ENCODE data around the gene TECPR2. TPM values are rescaled to one million over a fixed set of nuclear protein-coding genes. Genes with fewer than 3 reads are reported as not detected.
A peak's percentile ranks its signal among the peaks of the same experiment; 100 is the strongest.

The TECPR2 gene
- total RNA-seq (ENCODE audit: unreplicated experiment), result 24.5 TPM
- long read RNA-seq, partial matches to known transcripts, result 1 of 2 reads
- long read RNA-seq, other reads (novel, unspliced or antisense), result 1 of 2 reads

- no peaks in the 10 kb centered on the region for H3K27me3 Mint-ChIP-seq (ENCODE audit: unreplicated experiment)
- no peaks in the 10 kb centered on the region for H3K36me3 Mint-ChIP-seq (ENCODE audit: unreplicated experiment)
- peak within 1 kb of the TSS; percentile 93 for H3K4me3 Mint-ChIP-seq (ENCODE audit: unreplicated experiment)
- peak; percentile 98 for DNase-seq
- H3K9me3 Mint-ChIP-seq (ENCODE audit: unreplicated experiment), result peaks cover 6% of the 10 kb centered on the region
- H3K27ac Mint-ChIP-seq (ENCODE audit: unreplicated experiment), result peak within 1 kb of the TSS; percentile 94
- H3K4me1 Mint-ChIP-seq (ENCODE audit: low read depth, unreplicated experiment), result peaks cover 10% of the 10 kb centered on the region
- TF ChIP-seq CTCF (IDR thresholded peaks at IDR 0.05; ENCODE audit: partially characterized antibody, unreplicated experiment), result no peak
Measured at GRCh38 chr14:102362545-102363181, at the start of gene TECPR2, which contains the start of gene CINP. Gene TECPR2 (plus strand): TSS chr14:102362941. CDS start chr14:102376722, 13,781 bp downstream. Gene CINP (minus strand): TSS chr14:102362890. CDS start chr14:102362851, 39 bp downstream.

- H3K4me3 Mint-ChIP-seq (ENCODE audit: unreplicated experiment), result peak overlapping the region; percentile 89
- peaks cover 27% of the 10 kb centered on the region for H3K9me3 Mint-ChIP-seq (ENCODE audit: unreplicated experiment)
- H3K27me3 Mint-ChIP-seq (ENCODE audit: unreplicated experiment), result peaks cover 35% of the 10 kb centered on the region
- TF ChIP-seq CTCF (IDR thresholded peaks at IDR 0.05; ENCODE audit: partially characterized antibody, unreplicated experiment), result peak; percentile 97
- peaks cover 11% of the 10 kb centered on the region for H3K4me1 Mint-ChIP-seq (ENCODE audit: low read depth, unreplicated experiment)
- no peaks in the 10 kb centered on the region for H3K36me3 Mint-ChIP-seq (ENCODE audit: unreplicated experiment)
- peak; percentile 86 for DNase-seq
- peak overlapping the region; percentile 33 for H3K27ac Mint-ChIP-seq (ENCODE audit: unreplicated experiment)
Measured at GRCh38 chr14:102314242-102315011, 48.3 kb upstream of the TECPR2 start.

- Mint-ChIP-seq H3K27ac (ENCODE audit: unreplicated experiment) (no peak overlapping the region), H3K4me1 (ENCODE audit: low read depth, unreplicated experiment) (peaks cover 11% of the 10 kb centered on the region), H3K36me3 (ENCODE audit: unreplicated experiment) (no peaks in the 10 kb centered on the region), H3K27me3 (ENCODE audit: unreplicated experiment) (peaks cover 36% of the 10 kb centered on the region), H3K9me3 (ENCODE audit: unreplicated experiment) (peaks cover 27% of the 10 kb centered on the region), H3K4me3 (ENCODE audit: unreplicated experiment) (peak overlapping the region; percentile 89)
- TF ChIP-seq CTCF (IDR thresholded peaks at IDR 0.05; ENCODE audit: partially characterized antibody, unreplicated experiment), result no peak
- no peak for DNase-seq
Measured at GRCh38 chr14:102315121-102315520, 47.6 kb upstream of the TECPR2 start.

- no peak for TF ChIP-seq CTCF (IDR thresholded peaks at IDR 0.05; ENCODE audit: partially characterized antibody, unreplicated experiment)
- Mint-ChIP-seq H3K27me3 (ENCODE audit: unreplicated experiment) (peaks cover 35% of the 10 kb centered on the region), H3K4me1 (ENCODE audit: low read depth, unreplicated experiment) (peaks cover 11% of the 10 kb centered on the region), H3K36me3 (ENCODE audit: unreplicated experiment) (no peaks in the 10 kb centered on the region), H3K9me3 (ENCODE audit: unreplicated experiment) (peaks cover 27% of the 10 kb centered on the region), H3K4me3 (ENCODE audit: unreplicated experiment) (peak overlapping the region; percentile 93), H3K27ac (ENCODE audit: unreplicated experiment) (peak overlapping the region; percentile 98)
- DNase-seq, result no peak
Measured at GRCh38 chr14:102316338-102316742, 46.4 kb upstream of the TECPR2 start.
